ENCODE measurements around the gene PGLYRP1. TPM values are rescaled to one million over a fixed set of nuclear protein-coding genes. Genes with fewer than 3 reads are reported as not detected.
A peak's percentile ranks its signal among the peaks of the same experiment; 100 is the strongest.

Gene PGLYRP1
- total RNA-seq, 4 donors from 2014 or later, result not detected

DNA sequence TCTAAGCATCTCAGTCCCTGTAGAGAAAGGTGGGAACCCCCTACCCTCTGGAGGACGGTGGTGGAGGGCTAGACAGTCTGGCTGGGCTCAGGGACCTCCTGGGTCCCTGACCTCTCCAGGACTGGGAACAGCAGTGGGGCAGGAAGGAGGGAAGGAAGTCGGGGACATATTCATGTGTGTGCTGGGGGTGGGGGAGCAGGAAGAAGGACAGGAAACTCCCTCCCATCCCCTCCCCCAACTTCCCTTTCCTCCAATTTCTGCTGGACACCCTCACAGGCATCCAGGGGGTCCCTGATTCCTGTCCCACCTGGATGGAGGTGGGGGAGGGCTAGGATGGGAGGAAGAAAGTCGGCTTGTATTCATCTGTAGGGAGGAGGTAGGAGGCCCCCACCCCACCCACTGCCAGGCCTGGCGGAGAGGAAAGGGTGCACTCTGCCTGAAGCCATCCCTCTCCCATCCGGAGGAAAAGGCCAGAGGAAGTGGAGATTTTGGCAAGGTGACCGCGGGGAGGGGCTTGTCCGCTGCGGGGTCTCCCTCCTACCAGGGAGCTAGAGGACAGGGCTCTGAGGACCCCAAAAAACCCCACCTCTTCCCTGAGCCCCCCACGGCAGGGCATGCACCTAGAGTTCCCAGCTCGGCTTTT is 51.5 kb downstream of the PGLYRP1 start:
- Histone ChIP-seq H3K27me3 (peaks cover 79% of the 10 kb centered on the region), H3K4me1 (peaks cover 0 to 6% (median 2%) of the 10 kb centered on the region in 4 donors), H3K36me3 (no peaks in the 10 kb centered on the region), H3K4me3 (no peak overlapping the region), H3K27ac (peak overlapping the region in 2 of 4 donors; percentile 4 to 34), H3K9me3 (no peaks in the 10 kb centered on the region)
- in situ Hi-C loops (cut with MboI; ENCODE audit: low pct_ligation_motif_present in 1 of 4, low pct_unique_long_range_greater_than_20kb in 1 of 4, low sequenced_read_pairs in 3 of 4) (no loop called here), intact Hi-C loops (cut with DNase I; ENCODE audit: low total_unique reads) (no loop called here)
- no peak for TF ChIP-seq EP300 (IDR thresholded peaks at IDR 0.05; ENCODE audit: low read depth)
- TF ChIP-seq, protein P1, sequence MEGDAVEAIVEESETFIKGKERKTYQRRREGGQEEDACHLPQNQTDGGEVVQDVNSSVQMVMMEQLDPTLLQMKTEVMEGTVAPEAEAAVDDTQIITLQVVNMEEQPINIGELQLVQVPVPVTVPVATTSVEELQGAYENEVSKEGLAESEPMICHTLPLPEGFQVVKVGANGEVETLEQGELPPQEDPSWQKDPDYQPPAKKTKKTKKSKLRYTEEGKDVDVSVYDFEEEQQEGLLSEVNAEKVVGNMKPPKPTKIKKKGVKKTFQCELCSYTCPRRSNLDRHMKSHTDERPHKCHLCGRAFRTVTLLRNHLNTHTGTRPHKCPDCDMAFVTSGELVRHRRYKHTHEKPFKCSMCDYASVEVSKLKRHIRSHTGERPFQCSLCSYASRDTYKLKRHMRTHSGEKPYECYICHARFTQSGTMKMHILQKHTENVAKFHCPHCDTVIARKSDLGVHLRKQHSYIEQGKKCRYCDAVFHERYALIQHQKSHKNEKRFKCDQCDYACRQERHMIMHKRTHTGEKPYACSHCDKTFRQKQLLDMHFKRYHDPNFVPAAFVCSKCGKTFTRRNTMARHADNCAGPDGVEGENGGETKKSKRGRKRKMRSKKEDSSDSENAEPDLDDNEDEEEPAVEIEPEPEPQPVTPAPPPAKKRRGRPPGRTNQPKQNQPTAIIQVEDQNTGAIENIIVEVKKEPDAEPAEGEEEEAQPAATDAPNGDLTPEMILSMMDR (IDR thresholded peaks at IDR 0.05), result no peak
- TF ChIP-seq POLR2A (IDR thresholded peaks at IDR 0.05), result no peak
- no peak for TF ChIP-seq POLR2AphosphoS5 (IDR thresholded peaks at IDR 0.05)
- no peak for DNase-seq
- 14 to 40% methylated on average over 1 to 11 of the region's 11 CpGs for WGBS, 2 donors (ENCODE audit: low coverage in 1 of 2)

- WGBS, 2 donors (ENCODE audit: low coverage in 1 of 2), result 59% methylated on average over 3 to 5 of the region's 5 CpGs
- TF ChIP-seq, protein P1 (IDR thresholded peaks at IDR 0.05), result no peak
- TF ChIP-seq POLR2AphosphoS5 (IDR thresholded peaks at IDR 0.05), result no peak
- no peak for TF ChIP-seq POLR2A (IDR thresholded peaks at IDR 0.05)
- no peak for TF ChIP-seq EP300 (IDR thresholded peaks at IDR 0.05; ENCODE audit: low read depth)
- no peaks in the 10 kb centered on the region for H3K9me3 ChIP-seq
- H3K27ac ChIP-seq, result no peak overlapping the region
- H3K4me1 ChIP-seq, result peaks cover 0 to 6% (median 2%) of the 10 kb centered on the region in 4 donors
- in situ Hi-C loops (cut with MboI; ENCODE audit: low pct_ligation_motif_present in 1 of 4, low pct_unique_long_range_greater_than_20kb in 1 of 4, low sequenced_read_pairs in 3 of 4), result no loop called here
- intact Hi-C loops (cut with DNase I; ENCODE audit: low total_unique reads), result no loop called here
- H3K27me3 ChIP-seq, result peaks cover 86% of the 10 kb centered on the region
- H3K4me3 ChIP-seq, result no peak overlapping the region
- DNase-seq, result no peak
- H3K36me3 ChIP-seq, result no peaks in the 10 kb centered on the region
Observed at GRCh38 chr19:45969676-45970075, 53.2 kb downstream of the PGLYRP1 start.

Small RNAs within 50 kb of the gene (small RNA-seq; reads per million reads assigned to genes)
- 46.4 to 366 (median 186) reads per million in 4 donors for gene MIR769

Other genes with a start within 250 kb of the PGLYRP1 start
- 100 to 1,000 TPM in 2 of 4 donors, 10 to 100 TPM in 2; 19.1 to 237 (median 69.2) TPM for gene DMPK, start 240.6 kb downstream of the PGLYRP1 start, total RNA-seq
- 10 to 100 TPM; 26.8 to 72.9 (median 54.8) TPM for gene DMWD, start 230.2 kb downstream of the PGLYRP1 start, total RNA-seq
- 1 to 10 TPM in 1 of 4 donors, not detected in 3; 1.1 TPM for gene RSPH6A, start 207.7 kb downstream of the PGLYRP1 start, total RNA-seq
- 100 to 1,000 TPM in 2 of 4 donors, 10 to 100 TPM in 2; 35.2 to 189 (median 81.9) TPM for gene SYMPK, start 159.9 kb downstream of the PGLYRP1 start, total RNA-seq
- 10 to 100 TPM in 2 of 4 donors, 1 to 10 TPM in 2; 1.9 to 24.4 (median 9.2) TPM for gene FOXA3, start 158.7 kb downstream of the PGLYRP1 start, total RNA-seq
- gene IRF2BP1, start 136.9 kb downstream of the PGLYRP1 start, total RNA-seq, result 10 to 100 TPM; 24.9 to 34.1 (median 29.5) TPM
- gene MYPOP, start 120.4 kb downstream of the PGLYRP1 start, total RNA-seq, result 10 to 100 TPM in 2 of 4 donors, 1 to 10 TPM in 2; 5.5 to 26.9 (median 8.9) TPM
- not detected for gene NANOS2, start 108.3 kb downstream of the PGLYRP1 start, total RNA-seq
- gene NOVA2, start 49.2 kb downstream of the PGLYRP1 start, total RNA-seq, result 1 to 10 TPM in 1 of 4 donors, under 1 TPM in 2, not detected in 1; 0.41 to 2.2 (median 1.00) TPM
- gene CCDC61, start 27.6 kb downstream of the PGLYRP1 start, total RNA-seq, result 10 to 100 TPM in 2 of 4 donors, 1 to 10 TPM in 2; 7.8 to 18.7 (median 10.6) TPM
- not detected for gene IGFL4, start 17.9 kb upstream of the PGLYRP1 start, total RNA-seq
- gene IGFL3, start 101.6 kb upstream of the PGLYRP1 start, total RNA-seq, result not detected
- not detected for gene IGFL2, start 125.2 kb upstream of the PGLYRP1 start, total RNA-seq
- gene IGFL1, start 206.7 kb upstream of the PGLYRP1 start, total RNA-seq, result not detected

All from transverse colon (tissue), 4 donors.